Endothelial cell (in vitro differentiated cells): ENCODE data around the gene MEI4. TPM values are rescaled to one million over a fixed set of nuclear protein-coding genes. Genes with fewer than 3 reads are reported as not detected.

Source experiments
- DNase-seq: peaks from one replicate; pipeline ENCODE4 v3.0.0; 2021; ENCODE audit warnings: low spot score
- H3K27ac Mint-ChIP-seq: one replicate; pipeline ENCODE4 v1.8.0; 2021; ENCODE audit warnings: mixed read lengths, inconsistent platforms; ENCODE audit not compliant: unreplicated experiment
- H3K27me3 Mint-ChIP-seq: one replicate; pipeline ENCODE4 v1.8.0; 2021; ENCODE audit warnings: mild to moderate bottlenecking, moderate library complexity, mixed read lengths, inconsistent platforms; ENCODE audit not compliant: unreplicated experiment
- H3K36me3 Mint-ChIP-seq: one replicate; pipeline ENCODE4 v1.8.0; 2021; ENCODE audit warnings: mild to moderate bottlenecking, low read depth, mixed read lengths, inconsistent platforms; ENCODE audit not compliant: unreplicated experiment
- H3K4me1 Mint-ChIP-seq: one replicate; pipeline ENCODE4 v1.8.0; 2021; ENCODE audit warnings: mild to moderate bottlenecking, mixed read lengths, inconsistent platforms; ENCODE audit not compliant: unreplicated experiment
- H3K4me3 Mint-ChIP-seq: one replicate; pipeline ENCODE4 v1.8.0; 2021; ENCODE audit warnings: mild to moderate bottlenecking, mixed read lengths, inconsistent platforms; ENCODE audit not compliant: unreplicated experiment
- H3K9me3 Mint-ChIP-seq: one replicate; pipeline ENCODE4 v1.8.0; 2021; ENCODE audit warnings: mixed read lengths, inconsistent platforms; ENCODE audit not compliant: unreplicated experiment
- total RNA-seq: library from RNA; stranded (reverse); fragmentation: NEBNext Ultra II Directional; extraction: Animal tissue kit (Norgen Biotek cat#: 25700); gene quantifications from one replicate; pipeline ENCODE4 v1.2.1, GENCODE V29; 2021; ENCODE audit not compliant: unreplicated experiment
- TF ChIP-seq, protein P1 (sequence below): fragments of 200-600 bp; sonication (generic); IDR thresholded peaks from one replicate; pipeline ENCODE4 v1.5.0; 2021; ENCODE audit warnings: antibody characterized with exemption; ENCODE audit not compliant: unreplicated experiment

MEI4 gene
- total RNA-seq, 1 donor from 2014 or later, result 0.38 TPM

- Mint-ChIP-seq H3K36me3 (no peaks in the 10 kb centered on the region), H3K4me3 (no peak overlapping the region), H3K9me3 (no peaks in the 10 kb centered on the region), H3K27ac (no peak overlapping the region), H3K27me3 (no peaks in the 10 kb centered on the region), H3K4me1 (no peaks in the 10 kb centered on the region)
- DNase-seq, result no peak
- TF ChIP-seq, protein P1, sequence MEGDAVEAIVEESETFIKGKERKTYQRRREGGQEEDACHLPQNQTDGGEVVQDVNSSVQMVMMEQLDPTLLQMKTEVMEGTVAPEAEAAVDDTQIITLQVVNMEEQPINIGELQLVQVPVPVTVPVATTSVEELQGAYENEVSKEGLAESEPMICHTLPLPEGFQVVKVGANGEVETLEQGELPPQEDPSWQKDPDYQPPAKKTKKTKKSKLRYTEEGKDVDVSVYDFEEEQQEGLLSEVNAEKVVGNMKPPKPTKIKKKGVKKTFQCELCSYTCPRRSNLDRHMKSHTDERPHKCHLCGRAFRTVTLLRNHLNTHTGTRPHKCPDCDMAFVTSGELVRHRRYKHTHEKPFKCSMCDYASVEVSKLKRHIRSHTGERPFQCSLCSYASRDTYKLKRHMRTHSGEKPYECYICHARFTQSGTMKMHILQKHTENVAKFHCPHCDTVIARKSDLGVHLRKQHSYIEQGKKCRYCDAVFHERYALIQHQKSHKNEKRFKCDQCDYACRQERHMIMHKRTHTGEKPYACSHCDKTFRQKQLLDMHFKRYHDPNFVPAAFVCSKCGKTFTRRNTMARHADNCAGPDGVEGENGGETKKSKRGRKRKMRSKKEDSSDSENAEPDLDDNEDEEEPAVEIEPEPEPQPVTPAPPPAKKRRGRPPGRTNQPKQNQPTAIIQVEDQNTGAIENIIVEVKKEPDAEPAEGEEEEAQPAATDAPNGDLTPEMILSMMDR, result no peak
Measured at GRCh38 chr6:77813090-77813489, 160.3 kb downstream of the MEI4 start.

GRCh38 chr6:77814119-77814518, 161.3 kb downstream of the MEI4 start:
- DNase-seq, result no peak
- H3K9me3 Mint-ChIP-seq, result no peaks in the 10 kb centered on the region
- H3K36me3 Mint-ChIP-seq, result no peaks in the 10 kb centered on the region
- H3K4me1 Mint-ChIP-seq, result no peaks in the 10 kb centered on the region
- H3K27ac Mint-ChIP-seq, result no peak overlapping the region
- H3K4me3 Mint-ChIP-seq, result no peak overlapping the region
- TF ChIP-seq, protein P1, result no peak
- no peaks in the 10 kb centered on the region for H3K27me3 Mint-ChIP-seq

DNA sequence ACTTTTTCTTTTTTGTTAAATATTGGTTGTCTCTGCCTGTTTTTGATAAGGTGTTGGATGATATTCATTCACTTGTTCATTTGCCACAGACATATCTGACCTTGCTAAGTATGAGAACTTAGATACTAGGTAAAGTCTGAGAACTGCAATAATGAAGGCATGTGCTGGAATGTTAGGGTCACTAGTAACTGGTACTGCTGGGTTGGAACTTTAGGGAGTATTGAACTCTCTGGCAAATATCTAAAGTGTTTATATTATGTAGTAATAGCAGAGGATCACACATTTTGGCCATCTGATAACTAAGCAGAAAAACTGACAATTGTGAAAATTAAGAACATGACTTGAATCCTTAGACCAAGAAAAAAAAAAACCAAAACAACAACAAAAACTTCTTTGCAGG, 162.7 kb downstream of the MEI4 start:
- H3K9me3 Mint-ChIP-seq, result no peaks in the 10 kb centered on the region
- no peaks in the 10 kb centered on the region for H3K36me3 Mint-ChIP-seq
- H3K27me3 Mint-ChIP-seq, result no peaks in the 10 kb centered on the region
- H3K27ac Mint-ChIP-seq, result no peak overlapping the region
- no peak overlapping the region for H3K4me3 Mint-ChIP-seq
- TF ChIP-seq, protein P1, result no peak
- DNase-seq, result no peak
- no peaks in the 10 kb centered on the region for H3K4me1 Mint-ChIP-seq

GRCh38 chr6:77816766-77817270, 164.0 kb downstream of the MEI4 start:
- Mint-ChIP-seq H3K9me3 (no peaks in the 10 kb centered on the region), H3K27ac (no peak overlapping the region)
- DNase-seq, result no peak

DNA sequence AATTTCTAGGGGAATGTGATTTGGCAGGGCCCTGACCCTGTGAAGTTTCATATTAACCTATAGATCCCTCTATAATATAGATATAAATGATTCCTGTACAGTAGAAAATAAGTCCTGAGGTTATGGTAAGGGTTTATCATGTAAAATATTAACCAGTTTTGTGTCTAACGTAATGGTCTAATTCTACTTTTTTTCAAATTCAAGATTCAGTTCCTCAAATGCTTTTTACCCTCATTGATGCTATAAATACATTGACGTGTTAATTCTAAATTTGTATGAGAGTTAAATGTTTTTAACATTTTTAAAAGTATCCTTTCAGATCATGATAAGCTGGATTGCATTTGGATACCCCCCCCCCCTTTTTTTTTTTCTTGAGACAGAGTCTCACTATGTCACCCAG, 169.4 kb downstream of the MEI4 start:
- TF ChIP-seq, protein P1, result no peak
- no peaks in the 10 kb centered on the region for H3K27me3 Mint-ChIP-seq
- H3K4me3 Mint-ChIP-seq, result no peak overlapping the region
- H3K27ac Mint-ChIP-seq, result no peak overlapping the region
- no peaks in the 10 kb centered on the region for H3K9me3 Mint-ChIP-seq
- no peak for DNase-seq
- no peaks in the 10 kb centered on the region for H3K36me3 Mint-ChIP-seq
- H3K4me1 Mint-ChIP-seq, result no peaks in the 10 kb centered on the region

More at GRCh38 chr6:77816766-77817270, 164.0 kb downstream of the MEI4 start:
- Mint-ChIP-seq H3K4me1 (no peaks in the 10 kb centered on the region), H3K36me3 (no peaks in the 10 kb centered on the region), H3K27me3 (no peaks in the 10 kb centered on the region), H3K4me3 (no peak overlapping the region)
- TF ChIP-seq, protein P1, result no peak
